HG02852 (cell line): Measurements from ENCODE around the gene MIP.
"Not testable (repeated sequence)": the region's sequence is repeated elsewhere in the genome, so short reads cannot be mapped to it uniquely, and the experiment has no call there.

Experiments
- ATAC-seq: cut with Tn5 transposase; IDR thresholded peaks from one replicate; pipeline ENCODE4 v1.9.1; 2021; ENCODE audit warnings: mild to moderate bottlenecking, moderate library complexity; ENCODE audit not compliant: unreplicated experiment

Gene MIP

GRCh38 chr12:56411781-56412639 is 42.4 kb downstream of the MIP start:
- ATAC-seq, result no peak

- ATAC-seq, result no peak
Observed at GRCh38 chr12:56410768-56411167, 43.7 kb downstream of the MIP start.

GRCh38 chr12:56408799-56409417 is 45.5 kb downstream of the MIP start:
- no peak for ATAC-seq

GRCh38 chr12:56404227-56404626 is 50.2 kb downstream of the MIP start:
- ATAC-seq, result not testable (repeated sequence)

- not testable (repeated sequence) for ATAC-seq
Observed at GRCh38 chr12:56401612-56402011, 52.8 kb downstream of the MIP start.

GRCh38 chr12:56401125-56401524 is 53.3 kb downstream of the MIP start:
- not testable (repeated sequence) for ATAC-seq
